Hepatic stellate cell (primary cell): ENCODE results near the gene CETN1.

ENCODE experiments used
- DNase-seq: peaks from one replicate; pipeline ENCODE4 v3.0.0; 2011; ENCODE audit warnings: low spot score

Gene CETN1

DNA sequence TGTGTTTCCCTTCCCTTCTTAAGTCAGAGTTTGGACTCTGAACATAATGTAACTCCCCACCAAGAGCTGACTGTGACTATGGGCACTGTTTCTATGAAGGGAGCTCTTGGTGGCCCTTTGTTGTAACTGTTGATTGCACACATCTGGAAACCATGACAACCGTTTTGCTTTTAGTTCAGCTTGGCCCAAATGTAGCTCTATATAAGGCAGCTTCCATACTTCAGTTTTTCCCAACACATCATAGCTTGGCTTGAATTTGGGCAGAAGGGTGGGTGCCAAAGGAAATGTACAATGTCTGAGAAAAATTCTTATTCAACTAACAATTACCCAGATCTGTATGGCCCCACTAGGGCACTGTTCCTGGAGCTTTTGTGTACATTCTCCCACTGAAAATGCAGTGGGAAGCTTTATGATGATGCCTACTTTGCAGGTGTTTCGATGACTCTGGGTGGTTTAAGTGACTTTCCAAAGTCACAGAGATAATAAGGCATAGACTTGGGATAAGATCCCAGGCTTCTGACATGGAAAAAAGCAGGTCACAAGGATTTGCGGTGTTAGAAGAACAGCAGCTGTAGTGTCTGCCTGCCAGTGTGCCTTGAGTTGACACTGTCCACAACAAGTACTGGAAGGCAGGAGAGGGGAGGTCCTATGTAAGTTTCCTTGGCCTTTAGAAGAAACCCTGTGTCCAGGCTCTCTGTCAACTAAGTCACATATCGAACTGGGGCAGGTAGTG lies 2.4 kb upstream of the CETN1 start:
- DNase-seq = no peak

DNA sequence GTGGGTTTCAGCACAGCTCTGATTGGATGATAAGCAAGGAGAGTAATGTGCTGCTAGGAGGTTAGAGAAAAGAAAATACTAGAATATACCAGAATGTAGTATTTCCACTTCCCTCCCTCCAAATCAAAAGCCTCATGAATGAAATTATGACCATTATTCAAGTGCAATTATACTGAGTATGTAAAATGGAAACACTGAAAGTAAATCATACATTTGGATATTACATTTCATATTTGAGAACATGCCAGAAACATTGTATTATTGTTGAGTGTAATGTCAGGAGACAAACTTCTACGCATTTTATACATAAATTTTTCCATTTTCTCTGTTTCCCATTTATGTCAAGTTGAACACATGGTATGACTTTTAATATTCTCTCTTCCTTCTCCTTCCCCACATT lies 942 bp upstream of the CETN1 start:
- no peak for DNase-seq

- DNase-seq = no peak
Observed at GRCh38 chr18:581096-581495, 916 bp downstream of the CETN1 start.

GRCh38 chr18:582465-582864 lies 2.3 kb downstream of the CETN1 start:
- DNase-seq = no peak

GRCh38 chr18:595068-595467 lies 14.9 kb downstream of the CETN1 start:
- no peak for DNase-seq

GRCh38 chr18:595571-595970 lies 15.4 kb downstream of the CETN1 start:
- DNase-seq = no peak

DNA sequence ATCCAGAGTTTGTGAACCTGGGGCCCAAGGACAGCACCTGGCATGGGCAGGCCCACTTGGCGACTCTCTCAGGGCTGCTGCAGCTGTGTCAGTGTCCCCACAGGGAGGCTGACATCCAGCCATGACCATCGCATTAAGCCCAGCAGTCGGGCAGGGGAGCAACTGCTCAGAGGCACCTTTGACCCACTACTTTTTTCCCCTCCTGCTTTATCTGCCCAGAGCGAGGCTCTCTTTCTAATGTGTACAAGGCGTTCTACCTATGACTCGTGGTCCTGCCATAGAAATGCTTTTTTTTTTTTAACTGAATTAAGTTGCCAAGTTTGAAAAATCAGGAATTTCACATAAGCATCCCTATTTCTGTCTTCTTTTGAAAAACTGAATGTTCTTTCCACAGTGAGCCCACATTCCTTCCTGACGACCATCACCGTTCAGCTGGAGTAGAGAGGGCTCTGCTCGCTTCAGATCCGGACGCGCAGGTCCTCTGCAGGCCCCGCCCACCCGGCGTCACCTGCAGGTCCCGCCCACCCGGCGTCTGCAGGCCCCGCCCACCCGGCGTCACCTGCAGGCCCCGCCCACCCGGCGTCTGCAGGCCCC lies 16.2 kb downstream of the CETN1 start:
- no peak for DNase-seq

DNA sequence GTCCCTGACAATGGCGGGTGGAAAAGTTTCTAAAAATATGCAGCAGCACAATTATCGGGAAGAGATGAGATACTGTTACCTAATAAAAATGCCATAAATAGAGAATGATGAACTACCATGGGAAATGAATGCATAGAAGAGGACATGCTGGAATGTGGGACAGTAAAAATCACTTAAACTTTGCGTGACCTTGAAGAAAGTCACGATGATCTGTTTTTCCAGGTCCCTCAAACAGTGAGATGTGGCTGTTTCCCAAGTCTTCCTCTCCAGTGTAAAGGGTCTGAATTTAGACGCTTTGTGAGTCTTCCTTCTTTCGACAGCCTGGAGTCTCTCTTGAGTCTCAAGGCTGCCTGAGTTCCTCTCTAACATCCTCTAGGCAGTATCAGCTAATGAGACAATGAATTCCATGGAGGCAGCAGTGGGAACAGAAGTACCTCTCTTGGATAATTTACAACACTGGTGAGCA lies 18.0 kb downstream of the CETN1 start:
- no peak for DNase-seq

DNA sequence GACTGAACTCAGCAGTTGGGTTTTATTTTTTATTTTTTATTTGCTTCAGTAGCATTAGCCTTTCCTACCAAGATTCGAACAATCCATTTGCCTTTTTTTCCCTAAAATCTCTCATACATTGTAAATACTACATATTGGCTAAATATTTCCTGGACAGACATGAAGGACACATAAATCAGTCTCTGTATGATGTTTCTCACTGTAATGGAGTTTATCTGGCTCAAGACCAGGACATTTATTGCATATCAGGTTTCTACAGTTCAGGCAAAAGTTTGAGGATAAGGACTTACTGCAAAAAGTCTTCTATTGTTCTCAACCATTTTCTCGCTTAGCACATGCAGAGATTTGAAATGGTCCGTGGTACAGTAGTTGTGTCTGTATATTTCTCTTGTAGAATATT lies 19.9 kb downstream of the CETN1 start:
- DNase-seq = no peak

DNA sequence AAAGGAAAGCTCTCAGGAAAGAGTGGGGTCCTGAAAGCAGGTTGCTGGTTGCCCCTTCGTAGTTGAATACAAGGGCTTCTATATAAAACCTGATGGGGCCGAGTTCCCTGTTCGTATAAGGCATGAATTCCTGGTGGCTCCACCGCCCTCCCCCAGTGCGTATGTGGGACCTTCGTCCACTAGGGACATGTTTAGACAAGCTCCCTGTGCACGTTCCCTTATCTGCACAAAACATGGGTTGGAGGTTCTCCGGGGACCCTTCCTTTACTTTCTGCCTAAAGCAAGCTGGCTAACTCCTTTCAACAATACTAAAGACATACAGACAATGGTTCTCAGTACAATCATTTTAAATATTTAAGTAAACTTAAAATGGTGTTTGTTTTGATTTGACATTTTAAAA lies 24.6 kb downstream of the CETN1 start:
- no peak for DNase-seq

GRCh38 chr18:607930-608329 lies 27.8 kb downstream of the CETN1 start:
- no peak for DNase-seq

- DNase-seq = no peak
Observed at GRCh38 chr18:610214-610928, 30.2 kb downstream of the CETN1 start.

GRCh38 chr18:612156-612555 lies 32.0 kb downstream of the CETN1 start:
- no peak for DNase-seq

- no peak for DNase-seq
Observed at GRCh38 chr18:614193-614592, 34.0 kb downstream of the CETN1 start.

DNA sequence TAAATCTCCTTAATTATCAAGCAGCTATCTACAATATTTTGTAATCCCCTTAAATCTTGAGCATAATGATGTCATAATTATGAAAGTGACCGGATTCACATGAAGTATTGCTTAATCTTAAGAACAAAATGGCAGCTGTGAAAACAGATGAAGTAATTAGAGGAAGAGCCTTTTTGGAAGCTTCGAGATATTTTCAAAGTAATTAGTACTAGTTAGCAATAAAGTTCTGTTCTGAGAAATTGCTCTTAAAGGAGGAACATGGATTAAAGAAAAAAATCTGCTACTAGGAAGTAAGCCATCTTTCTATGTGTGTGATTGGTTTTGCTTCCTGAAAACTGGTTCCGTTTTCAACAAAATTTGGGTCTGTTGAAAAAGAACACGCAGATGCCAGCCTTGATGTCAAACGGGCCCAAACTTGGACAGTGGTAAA lies 34.9 kb downstream of the CETN1 start:
- DNase-seq = no peak

DNA sequence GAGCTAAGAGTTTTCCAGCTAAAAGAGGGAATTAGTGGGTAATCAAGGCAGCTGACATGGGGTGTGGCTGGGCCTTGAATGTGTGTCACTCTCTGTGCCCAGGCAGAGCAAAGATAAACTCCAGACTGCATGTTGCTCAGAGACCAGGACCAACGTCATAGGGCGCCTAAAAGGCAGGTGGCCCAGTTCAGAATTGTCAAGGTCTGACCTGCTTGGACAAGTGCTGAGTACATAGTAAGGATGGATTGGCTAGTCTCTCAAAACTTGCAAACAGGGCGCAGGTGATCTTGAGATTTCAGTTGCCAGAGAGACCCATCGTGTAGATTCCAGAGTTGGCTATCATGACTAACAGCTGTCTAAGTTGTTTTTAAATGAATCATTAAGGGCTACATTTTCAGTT lies 35.6 kb downstream of the CETN1 start:
- no peak for DNase-seq

- DNase-seq = peak; percentile 14
Observed at GRCh38 chr18:616380-616995, 36.3 kb downstream of the CETN1 start.

DNA sequence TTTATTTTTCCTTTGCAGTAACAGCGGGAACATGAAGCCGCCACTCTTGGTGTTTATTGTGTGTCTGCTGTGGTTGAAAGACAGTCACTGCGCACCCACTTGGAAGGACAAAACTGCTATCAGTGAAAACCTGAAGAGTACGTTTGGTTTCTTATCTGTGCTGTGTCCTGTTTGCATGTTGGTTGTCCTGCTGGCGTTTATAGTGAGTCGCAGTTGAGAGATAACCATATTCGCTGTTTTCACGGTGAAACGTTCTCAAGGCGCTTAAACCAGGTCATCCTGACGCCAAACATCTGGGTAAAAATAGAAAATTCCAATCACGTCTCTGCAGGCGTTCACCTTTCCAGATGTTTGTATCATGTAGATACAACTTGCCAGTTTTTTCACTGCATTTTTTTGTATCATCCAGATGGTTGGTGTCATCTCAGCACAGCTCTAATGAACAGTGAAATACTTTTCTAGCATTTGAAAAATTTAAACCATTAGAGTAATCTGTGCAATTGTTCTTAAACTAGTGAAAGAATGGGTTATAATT lies 37.9 kb downstream of the CETN1 start:
- no peak for DNase-seq

GRCh38 chr18:618618-619017 lies 38.4 kb downstream of the CETN1 start:
- DNase-seq = no peak

- DNase-seq = no peak
Observed at GRCh38 chr18:621291-622043, 41.3 kb downstream of the CETN1 start.

DNA sequence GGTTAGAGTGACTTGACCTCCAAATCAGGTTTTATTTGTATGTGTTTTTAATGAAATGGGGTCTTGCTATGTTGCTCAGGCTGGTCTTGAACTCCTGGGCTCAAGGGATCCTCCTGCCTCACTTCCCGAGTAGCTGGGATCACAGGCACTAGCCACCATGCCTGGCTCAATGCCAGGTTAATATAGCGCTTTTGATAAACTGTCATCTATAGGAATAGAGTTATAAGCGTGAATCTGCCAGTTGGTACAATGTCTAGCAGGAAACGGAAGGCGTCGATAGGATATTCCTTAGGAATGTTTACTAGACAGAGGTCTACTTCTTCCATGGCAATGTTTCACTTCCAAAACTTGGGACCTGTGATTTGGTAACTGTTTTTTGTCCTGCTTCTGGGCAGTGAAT lies 42.1 kb downstream of the CETN1 start:
- no peak for DNase-seq
